Measurements from ENCODE around the gene CNTNAP2. TPM values are rescaled to one million over a fixed set of nuclear protein-coding genes. Genes with fewer than 3 reads are reported as not detected.

Gene CNTNAP2
- total RNA-seq, 2 donors from 2014 or later, result not detected

DNA sequence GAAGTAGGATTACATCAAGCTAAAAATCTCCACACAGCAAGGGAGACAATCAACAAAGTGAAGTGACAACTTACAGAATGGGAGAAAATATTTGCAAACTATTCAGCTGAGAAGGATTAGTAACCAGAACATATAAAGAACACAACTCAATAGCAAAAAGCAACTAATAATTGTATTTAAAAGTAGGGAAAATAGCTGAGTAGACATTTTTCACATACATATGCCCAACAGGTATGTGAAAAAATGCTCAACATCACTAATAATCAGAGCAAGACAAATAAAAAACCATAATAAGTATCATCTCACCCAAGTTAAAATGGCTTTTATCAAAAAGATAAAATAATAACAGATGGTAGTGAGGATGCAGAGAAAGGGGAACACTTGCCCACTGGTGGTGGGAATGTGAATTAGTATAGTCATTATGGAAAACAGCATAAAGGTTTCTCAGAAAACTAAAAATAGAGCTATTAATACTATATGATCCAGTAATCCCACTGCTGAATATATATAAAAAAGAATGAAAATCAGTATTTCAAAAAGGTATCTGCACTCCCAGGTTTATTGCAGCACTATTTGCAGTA, 1689.5 kb downstream of the CNTNAP2 start:
- Mint-ChIP-seq H3K4me3 (no peak overlapping the region), H3K36me3 (no peaks in the 10 kb centered on the region), H3K9me3 (peaks cover 13% of the 10 kb centered on the region), H3K4me1 (ENCODE audit: low read depth in 2 of 2) (no peaks in the 10 kb centered on the region), H3K27ac (no peak overlapping the region), H3K27me3 (no peaks in the 10 kb centered on the region)
- ATAC-seq, result no peak
- no peak for DNase-seq (ENCODE audit: low spot score)

DNA sequence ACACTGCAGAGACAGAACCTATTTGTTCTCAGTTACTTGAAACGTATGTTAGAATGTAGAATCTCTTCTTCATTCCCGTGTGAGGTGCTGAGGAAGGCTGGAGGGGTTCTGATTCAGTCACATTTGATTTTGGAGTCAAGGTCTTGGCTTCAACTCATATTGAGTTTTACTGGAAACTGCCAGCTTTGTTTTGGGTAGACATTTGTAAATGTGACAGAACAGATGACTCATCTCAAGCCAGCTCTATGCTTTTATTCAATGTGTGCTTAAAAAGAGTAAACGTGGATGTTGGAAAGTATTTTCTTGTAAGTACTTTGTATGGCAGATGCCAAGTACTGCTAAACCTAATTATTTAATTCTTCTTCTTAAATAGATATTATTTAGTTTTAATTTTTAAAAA, 1693.2 kb downstream of the CNTNAP2 start:
- Mint-ChIP-seq H3K4me3 (no peak overlapping the region), H3K9me3 (peaks cover 17% of the 10 kb centered on the region), H3K36me3 (no peaks in the 10 kb centered on the region), H3K4me1 (ENCODE audit: low read depth in 2 of 2) (no peaks in the 10 kb centered on the region), H3K27ac (no peak overlapping the region), H3K27me3 (no peaks in the 10 kb centered on the region)
- ATAC-seq, result no peak
- DNase-seq (ENCODE audit: low spot score), result no peak

DNA sequence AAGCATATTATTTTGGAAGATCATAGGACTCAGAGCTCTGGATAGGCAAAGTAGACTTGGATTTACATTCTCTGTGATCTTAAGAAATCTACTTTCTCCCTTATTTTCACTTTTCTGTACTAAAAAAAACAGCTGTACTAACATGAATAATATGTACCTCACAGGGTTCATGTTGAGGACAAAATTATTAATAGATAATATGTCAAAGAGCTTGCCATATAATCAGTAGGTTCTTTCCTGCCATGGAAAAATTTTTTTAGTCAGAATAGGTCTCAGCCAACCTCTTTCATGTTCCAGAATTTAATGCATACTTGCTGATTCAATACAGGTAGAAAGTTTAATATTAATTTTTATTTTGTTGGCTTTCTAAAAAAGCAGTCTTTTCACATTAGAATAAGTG, 1693.7 kb downstream of the CNTNAP2 start:
- Mint-ChIP-seq H3K9me3 (peaks cover 17% of the 10 kb centered on the region), H3K27me3 (no peaks in the 10 kb centered on the region), H3K4me1 (ENCODE audit: low read depth in 2 of 2) (no peaks in the 10 kb centered on the region), H3K27ac (no peak overlapping the region), H3K4me3 (no peak overlapping the region), H3K36me3 (no peaks in the 10 kb centered on the region)
- ATAC-seq (no peak), DNase-seq (ENCODE audit: low spot score) (no peak)

DNA sequence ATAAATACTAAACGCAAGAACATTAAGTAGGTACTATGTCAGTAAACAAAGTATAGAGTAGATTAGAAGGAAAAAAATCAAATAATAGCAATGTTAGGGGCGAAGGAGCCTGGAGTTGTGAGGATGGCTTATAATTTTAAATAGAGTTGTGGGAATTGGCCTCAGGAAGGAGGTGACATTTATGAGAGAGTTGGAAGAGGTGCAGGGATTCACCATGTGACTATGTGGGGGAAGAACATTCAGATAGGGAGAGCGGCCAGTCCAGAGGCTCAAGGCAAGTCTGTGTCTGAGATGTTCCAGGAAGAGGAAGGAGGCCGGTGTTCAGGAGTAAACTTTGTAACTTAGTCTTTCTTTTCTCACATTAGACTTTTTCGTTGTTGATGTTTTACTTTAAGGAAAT, 1695.3 kb downstream of the CNTNAP2 start:
- DNase-seq (ENCODE audit: low spot score), result no peak
- Mint-ChIP-seq H3K27ac (no peak overlapping the region), H3K27me3 (no peaks in the 10 kb centered on the region), H3K4me1 (ENCODE audit: low read depth in 2 of 2) (no peaks in the 10 kb centered on the region), H3K4me3 (no peak overlapping the region), H3K36me3 (no peaks in the 10 kb centered on the region), H3K9me3 (peaks cover 14% of the 10 kb centered on the region)
- ATAC-seq, result no peak

DNA sequence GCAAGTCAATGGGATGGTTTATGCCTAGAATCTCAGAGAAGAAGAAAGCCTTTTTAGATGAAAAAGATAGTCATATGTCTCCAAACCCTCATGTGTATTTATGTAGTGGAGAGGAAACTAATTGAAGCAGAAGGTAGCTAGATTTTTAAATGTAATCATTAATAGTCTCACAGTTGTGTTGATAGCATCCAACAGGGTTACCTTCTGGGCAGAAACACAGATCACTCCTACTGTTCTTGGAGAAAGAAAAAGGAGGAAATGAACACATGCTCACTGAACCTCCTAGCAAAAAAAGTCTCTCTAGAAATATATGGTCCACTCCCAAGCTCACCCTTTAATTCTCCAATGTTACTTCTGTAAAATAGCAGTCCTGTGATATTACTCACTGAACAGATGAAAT, 1696.7 kb downstream of the CNTNAP2 start:
- H3K4me1 Mint-ChIP-seq (ENCODE audit: low read depth in 2 of 2), result no peaks in the 10 kb centered on the region
- no peaks in the 10 kb centered on the region for H3K27me3 Mint-ChIP-seq
- H3K36me3 Mint-ChIP-seq, result no peaks in the 10 kb centered on the region
- DNase-seq (ENCODE audit: low spot score) (no peak), ATAC-seq (no peak)
- no peak overlapping the region for H3K4me3 Mint-ChIP-seq
- peaks cover 11% of the 10 kb centered on the region for H3K9me3 Mint-ChIP-seq
- no peak overlapping the region for H3K27ac Mint-ChIP-seq

DNA sequence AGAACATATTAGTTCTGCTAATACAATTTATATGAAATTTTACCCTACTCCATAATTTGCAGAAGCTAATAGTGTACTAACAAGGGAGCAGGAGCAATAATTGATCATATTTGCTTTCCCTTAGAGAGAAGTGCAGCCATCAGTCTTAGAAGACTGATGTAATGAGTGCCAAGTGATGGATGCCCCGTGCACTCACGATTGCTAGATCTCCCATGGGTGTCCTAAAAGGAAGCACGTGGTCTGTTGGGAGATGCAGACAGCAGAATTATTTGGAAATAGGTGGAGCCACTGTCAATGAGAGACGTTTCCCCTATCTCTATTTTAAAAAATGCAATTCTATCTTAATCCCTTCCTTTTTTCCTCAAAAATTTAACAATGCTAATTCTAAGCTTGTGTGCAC, 1701.7 kb downstream of the CNTNAP2 start:
- peaks cover 10% of the 10 kb centered on the region for H3K9me3 Mint-ChIP-seq
- no peak overlapping the region for H3K4me3 Mint-ChIP-seq
- no peak overlapping the region for H3K27ac Mint-ChIP-seq
- H3K36me3 Mint-ChIP-seq, result no peaks in the 10 kb centered on the region
- H3K27me3 Mint-ChIP-seq, result no peaks in the 10 kb centered on the region
- no peaks in the 10 kb centered on the region for H3K4me1 Mint-ChIP-seq (ENCODE audit: low read depth in 2 of 2)
- no peak for DNase-seq (ENCODE audit: low spot score)
- ATAC-seq, result no peak

DNA sequence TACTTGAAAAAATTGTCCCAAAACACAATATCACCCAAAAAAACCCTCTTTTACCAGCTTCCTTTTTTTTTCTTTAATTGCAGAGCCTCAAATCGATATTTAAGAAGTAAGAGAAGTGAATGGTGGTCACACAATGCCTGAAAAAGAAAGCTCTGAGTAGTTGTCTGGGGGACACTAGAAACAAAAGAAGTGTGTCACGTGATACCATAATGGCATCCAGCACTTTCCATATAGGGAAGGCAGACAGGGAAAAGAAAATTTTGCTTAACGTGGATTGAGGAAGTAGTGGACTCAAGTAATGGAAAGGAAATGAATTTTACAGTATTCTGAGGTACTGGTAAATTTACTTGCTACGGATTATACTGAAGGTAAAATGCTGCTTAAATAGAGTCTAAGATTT, 1708.1 kb downstream of the CNTNAP2 start:
- H3K36me3 Mint-ChIP-seq, result no peaks in the 10 kb centered on the region
- no peak for ATAC-seq
- DNase-seq (ENCODE audit: low spot score), result no peak
- H3K4me1 Mint-ChIP-seq (ENCODE audit: low read depth in 2 of 2), result no peaks in the 10 kb centered on the region
- peaks cover 9% of the 10 kb centered on the region for H3K9me3 Mint-ChIP-seq
- H3K4me3 Mint-ChIP-seq, result no peak overlapping the region
- no peak overlapping the region for H3K27ac Mint-ChIP-seq
- no peaks in the 10 kb centered on the region for H3K27me3 Mint-ChIP-seq

DNA sequence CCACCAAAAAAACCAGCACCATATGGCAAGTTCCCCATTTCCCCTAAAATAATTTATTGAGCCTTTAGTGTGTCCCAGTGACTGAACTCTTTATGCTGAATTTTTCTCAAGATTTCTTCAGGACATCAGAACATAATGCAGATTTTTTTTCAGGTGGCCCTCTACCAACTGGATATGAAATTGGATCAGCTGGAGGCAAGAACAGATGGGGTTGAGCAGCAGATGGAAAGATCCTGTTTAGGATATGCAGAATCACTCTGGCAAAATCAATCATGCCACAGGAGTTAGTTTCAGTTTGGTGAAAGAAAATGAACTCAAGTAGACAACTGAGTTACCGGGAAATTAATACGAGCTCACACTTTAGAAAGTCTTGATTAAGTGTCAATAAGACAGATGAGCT, 1712.4 kb downstream of the CNTNAP2 start:
- no peak overlapping the region for H3K27ac Mint-ChIP-seq
- H3K36me3 Mint-ChIP-seq, result no peaks in the 10 kb centered on the region
- H3K27me3 Mint-ChIP-seq, result no peaks in the 10 kb centered on the region
- H3K9me3 Mint-ChIP-seq, result peaks cover 4% of the 10 kb centered on the region
- no peaks in the 10 kb centered on the region for H3K4me1 Mint-ChIP-seq (ENCODE audit: low read depth in 2 of 2)
- ATAC-seq (no peak), DNase-seq (ENCODE audit: low spot score) (no peak)
- H3K4me3 Mint-ChIP-seq, result no peak overlapping the region

DNA sequence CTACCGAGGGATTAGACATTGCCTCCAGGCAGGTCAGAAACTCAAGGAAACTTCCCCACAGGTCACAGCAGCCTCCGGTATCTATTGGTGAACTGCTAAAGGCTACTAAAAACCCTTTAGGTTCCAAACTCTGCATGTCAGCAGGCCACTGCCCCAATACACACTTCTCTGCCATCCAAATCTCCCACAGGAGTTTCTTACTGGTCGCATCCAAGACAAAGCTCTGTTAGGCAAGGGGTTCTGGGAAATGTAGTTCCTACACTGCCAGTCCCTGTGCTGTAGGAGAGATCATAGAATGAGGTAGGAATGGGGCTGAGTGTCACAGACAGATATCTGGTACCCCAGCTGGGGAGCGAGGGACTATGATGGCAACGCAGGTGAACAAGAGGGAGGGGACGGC, 1717.0 kb downstream of the CNTNAP2 start:
- no peak overlapping the region for H3K27ac Mint-ChIP-seq
- peaks cover 8% of the 10 kb centered on the region for H3K9me3 Mint-ChIP-seq
- DNase-seq (ENCODE audit: low spot score) (no peak), ATAC-seq (no peak)
- H3K4me1 Mint-ChIP-seq (ENCODE audit: low read depth in 2 of 2), result no peaks in the 10 kb centered on the region
- H3K36me3 Mint-ChIP-seq, result peaks cover 4% of the 10 kb centered on the region
- no peak overlapping the region for H3K4me3 Mint-ChIP-seq
- H3K27me3 Mint-ChIP-seq, result no peaks in the 10 kb centered on the region

DNA sequence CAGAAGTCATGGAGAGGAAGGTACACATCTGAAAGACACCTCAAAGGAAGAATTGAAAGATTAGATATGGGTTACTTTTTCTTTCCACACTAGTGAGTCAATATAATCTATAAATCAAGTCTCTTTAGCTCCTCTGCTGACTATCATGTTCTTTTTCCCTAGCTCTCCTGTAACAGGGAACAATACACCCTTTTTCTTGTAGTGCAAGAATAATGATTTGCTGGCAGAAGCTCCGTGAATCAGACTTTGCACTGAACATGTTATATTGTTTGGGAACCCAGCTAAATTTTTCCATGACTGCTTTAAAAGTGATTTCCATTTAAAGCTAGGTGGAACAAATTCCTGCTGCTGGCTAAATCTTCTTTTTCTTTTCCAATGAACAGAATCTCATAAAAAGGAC, 1717.4 kb downstream of the CNTNAP2 start:
- ATAC-seq (no peak), DNase-seq (ENCODE audit: low spot score) (no peak)
- H3K36me3 Mint-ChIP-seq, result peaks cover 6% of the 10 kb centered on the region
- H3K27me3 Mint-ChIP-seq, result no peaks in the 10 kb centered on the region
- H3K9me3 Mint-ChIP-seq, result peaks cover 8% of the 10 kb centered on the region
- no peak overlapping the region for H3K27ac Mint-ChIP-seq
- no peaks in the 10 kb centered on the region for H3K4me1 Mint-ChIP-seq (ENCODE audit: low read depth in 2 of 2)
- H3K4me3 Mint-ChIP-seq, result no peak overlapping the region

DNA sequence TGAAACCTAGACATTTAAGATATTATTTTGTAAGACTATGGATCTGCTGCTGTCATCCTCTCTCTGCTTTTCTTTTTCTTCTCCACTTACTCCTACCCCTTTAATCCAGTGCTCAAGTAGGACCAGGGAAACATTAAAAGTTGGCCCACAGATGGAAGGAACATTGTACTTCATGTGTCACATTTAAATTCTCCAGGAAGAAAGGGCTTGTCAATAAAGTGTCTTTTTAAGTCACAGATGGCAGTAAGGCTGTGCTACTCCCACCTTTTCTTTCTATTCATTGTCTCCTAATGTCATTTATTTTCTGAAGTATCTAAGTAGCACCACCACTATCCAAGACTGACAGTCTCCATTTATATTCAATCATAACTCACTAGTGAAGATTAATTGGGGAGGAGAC, 1736.2 kb downstream of the CNTNAP2 start:
- H3K4me3 Mint-ChIP-seq, result no peak overlapping the region
- peaks cover 11% of the 10 kb centered on the region for H3K9me3 Mint-ChIP-seq
- no peak for ATAC-seq
- H3K27ac Mint-ChIP-seq, result no peak overlapping the region
- no peaks in the 10 kb centered on the region for H3K36me3 Mint-ChIP-seq
- no peaks in the 10 kb centered on the region for H3K4me1 Mint-ChIP-seq (ENCODE audit: low read depth in 2 of 2)
- no peaks in the 10 kb centered on the region for H3K27me3 Mint-ChIP-seq
- no peak for DNase-seq (ENCODE audit: low spot score)

DNA sequence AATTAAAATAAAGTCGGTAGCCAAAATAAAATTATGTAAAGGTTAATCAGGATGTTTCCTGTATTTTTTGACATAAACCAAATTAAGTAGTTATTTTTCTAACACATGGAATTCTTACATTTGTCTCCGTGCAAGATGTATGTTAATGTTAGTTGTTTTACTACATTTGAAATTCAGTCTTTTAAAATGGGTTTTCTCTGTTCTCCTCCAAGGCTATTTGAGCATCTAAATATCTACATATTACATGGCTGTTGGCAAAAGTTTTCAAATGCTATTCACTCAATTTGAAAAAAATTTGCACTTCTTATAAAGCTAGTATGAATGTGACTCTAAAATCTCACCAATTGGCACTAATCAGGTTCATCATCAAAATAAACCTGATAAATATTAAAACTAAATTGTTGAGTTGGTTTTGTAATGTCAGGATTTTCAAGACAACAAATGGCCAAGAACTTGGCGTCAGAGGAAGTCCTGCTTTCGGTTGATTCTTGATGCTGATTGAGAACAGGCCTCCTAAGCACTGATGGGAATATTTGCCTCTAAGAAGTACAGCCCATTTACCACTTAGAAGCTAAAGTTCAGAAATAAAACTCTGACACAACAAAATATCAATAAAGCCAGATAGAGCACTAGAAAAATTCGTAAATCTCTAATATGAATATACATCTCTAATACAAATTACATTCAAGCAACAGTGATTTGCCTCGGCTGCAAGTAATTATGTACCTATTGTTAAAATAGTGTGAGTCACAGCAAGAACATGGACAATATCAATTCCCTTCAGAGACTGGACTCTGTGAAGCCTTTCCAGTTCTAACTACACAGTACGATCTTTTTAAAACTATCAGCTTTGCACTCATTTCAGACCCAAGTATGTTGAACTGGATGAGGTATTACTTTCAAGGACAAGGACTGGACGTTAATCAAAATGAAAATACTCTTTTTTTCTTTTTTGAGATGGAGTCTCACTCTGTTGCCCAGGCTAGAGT, 1740.8 kb downstream of the CNTNAP2 start:
- ATAC-seq (no peak), DNase-seq (ENCODE audit: low spot score) (no peak)
- H3K4me1 Mint-ChIP-seq (ENCODE audit: low read depth in 2 of 2), result no peaks in the 10 kb centered on the region
- no peak overlapping the region for H3K4me3 Mint-ChIP-seq
- H3K9me3 Mint-ChIP-seq, result peaks cover 13% of the 10 kb centered on the region
- no peaks in the 10 kb centered on the region for H3K36me3 Mint-ChIP-seq
- no peaks in the 10 kb centered on the region for H3K27me3 Mint-ChIP-seq
- H3K27ac Mint-ChIP-seq, result no peak overlapping the region

DNA sequence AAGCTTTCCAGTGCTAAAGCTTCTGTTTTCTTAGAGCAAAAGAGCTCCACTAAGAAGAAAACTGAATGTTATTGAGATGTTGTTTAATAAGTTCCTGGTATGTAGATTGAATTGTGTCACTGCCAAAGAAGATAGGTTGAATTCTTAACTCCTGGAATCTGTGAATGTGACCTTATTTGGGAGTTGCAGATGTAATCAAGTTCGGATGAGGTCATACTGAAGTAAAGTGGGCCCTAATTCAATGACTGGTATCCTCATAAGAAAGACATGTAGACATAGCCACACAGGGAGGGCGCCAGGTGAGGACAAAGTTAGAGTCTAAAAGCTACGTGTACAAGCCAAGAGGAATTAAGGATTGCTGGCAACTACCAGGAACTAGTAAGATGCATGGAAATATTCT, 1741.8 kb downstream of the CNTNAP2 start:
- no peak overlapping the region for H3K4me3 Mint-ChIP-seq
- peaks cover 8% of the 10 kb centered on the region for H3K9me3 Mint-ChIP-seq
- no peak for DNase-seq (ENCODE audit: low spot score)
- no peaks in the 10 kb centered on the region for H3K27me3 Mint-ChIP-seq
- ATAC-seq, result no peak
- no peak overlapping the region for H3K27ac Mint-ChIP-seq
- H3K36me3 Mint-ChIP-seq, result no peaks in the 10 kb centered on the region
- H3K4me1 Mint-ChIP-seq (ENCODE audit: low read depth in 2 of 2), result no peaks in the 10 kb centered on the region

DNA sequence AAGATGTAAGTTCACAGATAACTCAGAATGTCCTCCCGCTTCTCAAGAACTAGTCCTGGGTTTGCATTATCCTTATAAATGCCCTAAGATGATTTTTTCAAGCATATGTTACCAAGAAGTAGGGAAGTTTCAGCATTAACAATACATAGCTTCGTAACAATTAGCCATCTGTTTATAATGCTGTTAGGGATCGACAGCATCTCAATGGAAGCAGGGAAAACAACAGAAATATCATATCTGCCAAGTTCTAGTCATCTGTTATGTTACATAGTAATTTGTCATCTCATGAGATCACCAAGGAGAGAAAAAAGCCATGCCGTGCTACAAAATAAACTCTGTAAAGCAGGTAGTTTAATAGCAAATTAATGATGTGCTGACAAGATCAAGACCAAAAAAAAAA, 1742.4 kb downstream of the CNTNAP2 start:
- Mint-ChIP-seq H3K4me3 (no peak overlapping the region), H3K4me1 (ENCODE audit: low read depth in 2 of 2) (no peaks in the 10 kb centered on the region)

More for the DNA sequence above, 1742.4 kb downstream of the CNTNAP2 start:
- H3K36me3 Mint-ChIP-seq, result no peaks in the 10 kb centered on the region
- no peak overlapping the region for H3K27ac Mint-ChIP-seq
- DNase-seq (ENCODE audit: low spot score) (no peak), ATAC-seq (no peak)
- peaks cover 8% of the 10 kb centered on the region for H3K9me3 Mint-ChIP-seq
- no peaks in the 10 kb centered on the region for H3K27me3 Mint-ChIP-seq
